ENCODE results near the gene ZNF284.
A peak's percentile ranks its signal among the peaks of the same experiment; 100 is the strongest.

The ZNF284 gene

DNA sequence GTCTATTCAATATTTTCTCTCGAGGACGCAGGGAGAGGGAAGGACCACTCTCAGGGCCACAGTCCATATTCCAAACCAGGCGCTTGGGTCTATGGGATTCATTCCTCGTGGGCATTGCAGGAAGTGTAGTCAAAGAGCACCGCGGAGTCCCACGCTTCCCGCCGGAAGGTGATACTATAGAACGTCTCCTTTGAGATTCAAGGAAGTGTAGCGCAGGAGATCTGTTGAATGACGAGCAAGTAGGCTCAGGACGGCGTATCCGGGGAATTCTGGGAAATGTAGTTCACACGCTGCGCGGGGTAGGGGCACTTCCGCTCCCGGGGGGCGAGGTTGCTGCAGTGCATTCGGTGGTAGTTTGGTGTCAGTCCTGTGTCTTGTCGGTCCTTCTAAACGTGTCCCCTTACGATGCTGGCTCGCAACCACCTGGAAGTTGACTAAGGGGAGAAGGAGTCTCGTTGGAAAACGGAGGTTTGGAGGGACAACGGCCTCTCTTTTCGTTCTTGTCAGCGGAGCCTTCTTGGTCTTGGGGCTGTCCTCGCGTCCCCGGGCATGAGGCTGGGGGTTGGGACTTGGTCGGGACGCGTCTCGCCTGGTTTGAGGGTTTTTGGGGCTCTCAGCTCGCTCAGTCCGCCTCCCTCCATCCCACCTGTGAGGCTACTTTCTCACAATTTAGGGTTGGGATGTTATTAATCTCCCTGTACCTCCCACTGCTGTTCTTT, at the start of gene ZNF284:
ZNF284 (plus strand) TSS at position 336 of the 719 bp plus-strand sequence. CDS start 4,231 bp downstream, outside the sequence.
- DNase-seq, result peak; percentile 92

GRCh38 chr19:44024900-44025216, 47.1 kb upstream of the ZNF284 start:
- no peak for DNase-seq

GRCh38 chr19:44025217-44025936, 46.6 kb upstream of the ZNF284 start, which contains the start of gene ZNF222:
Gene ZNF222 (plus strand): TSS chr19:44025379. CDS start chr19:44025437, 58 bp downstream.
- DNase-seq, result peak; percentile 86

- no peak for DNase-seq
Observed at GRCh38 chr19:44026622-44027021, 45.3 kb upstream of the ZNF284 start.

DNA sequence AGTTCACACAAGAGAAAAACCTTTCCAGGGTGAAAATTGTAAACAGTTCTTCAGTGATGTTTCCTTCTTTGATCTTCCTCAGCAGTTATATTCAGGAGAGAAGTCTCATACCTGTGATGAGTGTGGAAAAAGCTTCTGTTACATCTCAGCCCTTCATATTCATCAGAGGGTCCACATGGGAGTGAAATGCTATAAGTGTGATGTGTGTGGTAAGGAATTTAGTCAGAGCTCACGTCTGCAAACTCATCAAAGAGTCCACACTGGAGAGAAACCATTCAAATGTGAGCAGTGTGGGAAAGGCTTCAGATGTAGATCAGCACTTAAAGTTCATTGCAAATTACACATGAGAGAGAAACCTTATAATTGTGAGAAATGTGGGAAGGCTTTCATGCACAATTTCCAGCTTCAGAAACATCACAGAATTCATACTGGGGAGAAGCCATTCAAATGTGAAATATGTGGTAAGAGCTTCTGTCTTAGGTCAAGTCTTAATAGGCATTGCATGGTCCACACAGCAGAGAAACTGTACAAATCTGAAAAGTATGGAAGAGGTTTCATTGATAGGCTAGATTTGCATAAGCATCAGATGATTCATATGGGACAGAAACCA, 39.9 kb upstream of the ZNF284 start:
- DNase-seq, result no peak

DNA sequence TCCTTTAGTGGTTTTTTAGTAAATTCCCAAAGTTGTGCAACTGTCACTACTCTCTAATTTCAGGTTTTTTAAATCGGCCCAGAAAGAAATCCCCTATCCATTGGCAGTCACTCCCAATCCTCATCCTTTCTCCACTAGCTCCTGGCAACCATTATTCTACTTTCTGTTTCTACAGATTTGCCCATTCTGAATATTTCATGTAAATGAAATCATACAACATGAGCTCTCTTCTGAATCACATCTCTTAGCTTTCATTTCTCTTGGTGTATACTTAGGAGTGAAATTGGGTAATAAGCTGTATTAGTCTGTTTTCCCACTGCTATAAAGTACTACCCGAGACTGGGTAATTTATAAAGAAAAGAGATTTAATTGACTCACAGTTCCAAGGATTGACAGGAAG, 29.8 kb upstream of the ZNF284 start:
- DNase-seq, result no peak

- peak; percentile 13 for DNase-seq
Observed at GRCh38 chr19:44050740-44051649, 21.0 kb upstream of the ZNF284 start.

- DNase-seq, result peak; percentile 72
Observed at GRCh38 chr19:44051650-44052402, 20.1 kb upstream of the ZNF284 start, which contains the start of gene ZNF223. Gene ZNF223 (plus strand): TSS chr19:44052036. CDS start chr19:44055177, 3,141 bp downstream.

DNA sequence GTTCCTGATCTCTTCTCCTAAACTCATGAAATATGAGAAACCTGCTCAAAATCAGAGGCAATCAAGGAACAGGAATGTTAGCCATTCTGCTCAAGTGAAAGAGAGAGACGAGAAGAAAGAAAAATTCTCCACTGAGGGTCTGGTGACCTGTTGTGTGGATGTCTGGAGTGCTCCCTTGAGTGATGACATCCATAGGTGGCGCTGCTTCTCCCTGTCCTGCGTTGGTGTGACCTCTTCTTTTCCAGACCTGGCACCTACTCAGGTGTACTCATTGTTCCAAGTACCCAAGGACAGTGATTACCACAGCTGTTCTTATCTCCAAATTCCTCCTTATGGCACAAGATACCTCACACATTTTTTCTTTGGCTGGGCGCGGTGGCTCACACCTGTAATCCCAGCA, 16.1 kb upstream of the ZNF284 start:
- no peak for DNase-seq

- DNase-seq, result no peak
Observed at GRCh38 chr19:44059229-44059628, 12.7 kb upstream of the ZNF284 start.

DNA sequence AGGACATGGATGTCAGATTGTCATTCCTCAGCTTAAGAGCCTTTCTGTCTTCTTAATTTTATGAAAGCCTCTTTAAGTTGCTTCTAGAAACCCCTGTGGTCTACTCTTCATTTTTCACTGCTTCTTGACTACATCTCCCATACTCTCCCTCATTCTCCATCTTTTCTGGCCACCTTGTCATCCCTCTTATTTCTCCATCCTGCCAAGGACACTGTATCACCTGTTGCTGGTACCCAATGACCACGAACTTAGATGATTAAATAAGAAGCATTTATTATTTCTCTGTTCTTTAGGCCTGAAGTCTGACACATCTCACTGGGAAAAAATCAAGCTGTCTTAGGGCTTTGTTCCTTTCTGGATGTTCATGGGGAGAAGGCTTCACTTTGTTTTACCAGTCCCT, 10.9 kb upstream of the ZNF284 start:
- no peak for DNase-seq

GRCh38 chr19:44066305-44066704, 5.7 kb upstream of the ZNF284 start:
- no peak for DNase-seq

- DNase-seq, result no peak
Observed at GRCh38 chr19:44069415-44069814, 2.5 kb upstream of the ZNF284 start.

DNA sequence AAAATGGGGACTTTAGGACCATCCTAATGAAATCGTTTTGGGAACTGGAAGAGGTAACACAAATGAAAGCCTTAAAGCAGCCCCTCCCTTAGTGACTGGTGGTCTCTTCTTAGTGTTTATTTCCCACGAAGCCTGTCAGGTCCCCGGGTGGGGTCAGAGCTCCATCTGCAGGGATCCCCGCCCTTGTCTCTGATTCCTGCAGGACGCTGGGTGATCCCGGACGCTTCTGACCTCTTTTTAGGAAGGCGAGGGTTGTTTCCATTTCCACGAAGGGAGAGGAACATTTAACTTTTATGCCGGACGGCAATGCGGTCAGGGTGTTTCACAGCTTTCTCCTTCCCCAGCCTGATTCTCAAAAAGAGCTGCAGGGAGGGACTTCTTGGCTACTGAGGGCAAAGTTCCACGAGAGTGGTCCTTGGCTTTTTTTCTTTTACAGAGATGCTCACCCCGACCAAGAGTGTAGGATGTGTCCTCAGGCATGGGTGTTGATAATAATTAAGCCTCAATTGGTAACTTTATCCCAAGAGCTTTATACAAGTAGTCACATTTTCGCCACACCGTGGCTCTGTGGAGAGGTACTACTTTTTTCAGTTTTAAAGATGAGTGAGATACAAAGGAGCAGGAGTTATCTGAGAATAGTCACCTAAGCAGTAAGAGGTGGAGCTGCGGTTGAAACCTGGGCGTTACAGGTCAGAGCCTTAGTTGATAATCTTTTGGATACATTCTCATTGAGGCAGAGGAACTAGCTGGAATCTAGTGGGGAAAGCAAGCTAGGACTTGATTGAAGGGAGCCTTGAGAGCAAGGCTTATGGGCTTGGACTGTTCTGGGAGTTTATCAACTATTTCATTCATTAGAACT, 813 bp downstream of the ZNF284 start:
- DNase-seq, result no peak

- DNase-seq, result no peak
Observed at GRCh38 chr19:44076325-44076724, 4.4 kb downstream of the ZNF284 start.

DNA sequence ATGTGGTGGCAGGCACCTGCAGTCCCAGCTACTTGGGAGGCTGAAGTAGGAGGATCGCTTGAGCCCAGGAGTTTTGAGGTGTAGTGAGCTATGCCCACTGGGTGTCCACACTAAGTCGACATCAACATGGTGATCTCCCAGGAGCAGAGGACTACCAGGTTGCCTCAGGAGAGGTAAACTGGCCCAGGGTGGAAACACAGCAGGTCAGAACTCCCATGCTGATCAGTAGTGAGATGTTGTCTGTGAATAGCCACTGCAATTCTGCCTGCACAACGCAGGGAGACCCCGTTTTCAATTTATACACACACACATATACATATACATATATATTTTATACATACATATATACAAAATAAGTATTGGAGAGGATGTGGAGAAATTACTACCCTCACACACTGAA, 20.1 kb downstream of the ZNF284 start:
- no peak for DNase-seq

GRCh38 chr19:44093931-44094765, 22.2 kb downstream of the ZNF284 start, which contains the start of gene ZNF224:
Gene ZNF224 (plus strand): TSS chr19:44094361. CDS start chr19:44097874, 3,513 bp downstream.
- peak; percentile 90 for DNase-seq

DNA sequence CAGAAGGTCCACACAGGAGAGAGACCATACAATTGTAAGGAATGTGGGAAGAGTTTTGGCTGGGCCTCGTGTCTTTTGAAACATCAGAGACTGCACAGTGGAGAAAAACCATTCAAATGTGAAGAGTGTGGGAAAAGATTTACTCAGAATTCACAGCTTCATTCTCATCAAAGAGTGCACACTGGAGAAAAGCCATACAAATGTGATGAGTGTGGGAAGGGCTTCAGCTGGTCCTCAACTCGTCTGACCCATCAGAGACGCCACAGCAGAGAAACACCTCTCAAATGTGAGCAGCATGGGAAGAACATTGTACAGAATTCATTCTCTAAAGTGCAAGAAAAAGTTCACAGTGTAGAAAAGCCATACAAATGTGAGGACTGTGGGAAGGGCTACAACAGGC, 35.8 kb downstream of the ZNF284 start:
- DNase-seq, result no peak

- DNase-seq, result no peak
Observed at GRCh38 chr19:44109458-44109857, 37.5 kb downstream of the ZNF284 start.

GRCh38 chr19:44111910-44112463, 40.0 kb downstream of the ZNF284 start:
- no peak for DNase-seq
